K562 (cell line): ENCODE data around the gene CRYBG2. TPM values are rescaled to one million over a fixed set of nuclear protein-coding genes. Genes with fewer than 3 reads are reported as not detected.

Source experiments
- ARID1B ChIP-seq: fragments of 450-650 bp; IDR thresholded peaks from 2 replicates; pipeline ENCODE4 v1.6.1; 2016; ENCODE audit warnings: antibody characterized with exemption, mild to moderate bottlenecking, inconsistent platforms
- ATF7 ChIP-seq: fragments of 450-650 bp; IDR thresholded peaks from 2 replicates; pipeline ENCODE4 v1.7.1; 2014; ENCODE audit warnings: mild to moderate bottlenecking, moderate library complexity
- CREBBP ChIP-seq: IDR thresholded peaks from one replicate; pipeline ENCODE4 v1.6.1; 2012; ENCODE audit warnings: low read depth, mild to moderate bottlenecking, control low read depth, inconsistent platforms, low read length
- EWSR1 ChIP-seq: fragments of 450-650 bp; IDR thresholded peaks from 2 replicates; pipeline ENCODE4 v1.6.1; 2018; ENCODE audit warnings: borderline replicate concordance, mild to moderate bottlenecking, low read depth, moderate library complexity; ENCODE audit not compliant: partially characterized antibody
- JUN ChIP-seq, 2 experiments: sonication (generic) in 1 of 2; formaldehyde crosslinking in 1 of 2; IDR thresholded peaks; 2 replicates each; pipeline versions ENCODE4 v1.6.1 to v1.8.0; 2012 to 2022; ENCODE audit warnings: borderline replicate concordance in 2 of 2, mild to moderate bottlenecking in 2 of 2, improper control_type of control experiment in 1 of 2, low read depth in 1 of 2, low read length in 1 of 2, missing genetic modification reagents in 1 of 2
- KLF10 ChIP-seq: fragments of 250-450 bp; sonication (Bioruptor Pico); IDR thresholded peaks from 2 replicates; pipeline ENCODE4 v1.6.1; 2021; ENCODE audit warnings: matching md5 sums
- NR2C1 ChIP-seq, 2 experiments: fragments of 450-650 bp; IDR thresholded peaks; 2 replicates each; pipeline ENCODE4 v1.6.1; 2017; ENCODE audit warnings: mild to moderate bottlenecking in 2 of 2, antibody characterized with exemption in 1 of 2, inconsistent platforms in 1 of 2, missing compliant biosample characterization in 1 of 2, missing genetic modification characterization in 1 of 2
- NR2C2 ChIP-seq, 2 experiments: fragments of 200-800 bp in 1 of 2; sonication (Bioruptor generic) in 1 of 2; sonication (generic) in 1 of 2; formaldehyde crosslinking in 1 of 2; IDR thresholded peaks; 2 replicates each; pipeline versions ENCODE4 v1.6.1 to v1.8.0; 2016 to 2022; ENCODE audit warnings: mild to moderate bottlenecking in 1 of 2, missing compliant biosample characterization in 1 of 2, missing genetic modification characterization in 1 of 2, missing genetic modification reagents in 1 of 2
- POLR2G ChIP-seq: fragments of 200-400 bp; formaldehyde crosslinking; IDR thresholded peaks from 2 replicates; pipeline ENCODE4 v1.6.1; 2017; ENCODE audit warnings: low read depth, mild to moderate bottlenecking, antibody characterized with exemption, low read length, moderate library complexity
- RUNX1 ChIP-seq: sonication (generic); IDR thresholded peaks from 2 replicates; pipeline ENCODE4 v1.6.1; 2016; ENCODE audit warnings: antibody characterized with exemption, low read depth
- TGIF2 ChIP-seq: sonication (generic); formaldehyde crosslinking; IDR thresholded peaks from 2 replicates; pipeline ENCODE4 v1.8.1; 2022; ENCODE audit warnings: mild to moderate bottlenecking, missing genetic modification reagents, moderate library complexity
- ZNF224 ChIP-seq: sonication (generic); formaldehyde crosslinking; IDR thresholded peaks from 2 replicates; pipeline ENCODE4 v1.8.0; 2022; ENCODE audit warnings: mild to moderate bottlenecking, missing genetic modification reagents
- ZNF444 ChIP-seq: fragments of 250-450 bp; sonication (Bioruptor Pico); IDR thresholded peaks from 2 replicates; pipeline ENCODE4 v1.4.0; 2020; ENCODE audit warnings: mild to moderate bottlenecking, moderate library complexity
- ZNF644 ChIP-seq: fragments of 200-800 bp; sonication (Bioruptor generic); IDR thresholded peaks from 2 replicates; pipeline ENCODE4 v1.6.1; 2016; ENCODE audit warnings: low read depth, missing genetic modification characterization, missing compliant biosample characterization
- polyA plus RNA-seq, 8 experiments: library from polyadenylated mRNA; depleted of rRNA in 4 of 8; stranded (reverse) in 5 of 8; unstranded in 3 of 8; fragments of >200 nt; fragmentation: Nextera tagmentation in 2 of 8; fragmentation: Illumina TruSeq in 1 of 8; extraction: Ambion mirVana in 2 of 8; extraction: Trizol in 1 of 8; gene quantifications; 2 replicates each; pipeline versions ENCODE4 v1.2.1 to v1.2.3, GENCODE V29; 2011 to 2014; ENCODE audit warnings: inconsistent platforms in 1 of 8, missing spikeins in 1 of 8
- total RNA-seq, 7 experiments: library from RNA; depleted of rRNA in 6 of 7; stranded (reverse); fragments of >200 nt in 6 of 7; fragmentation: Illumina TruSeq in 2 of 7; extraction: Trizol in 2 of 7; gene quantifications; 2 replicates each; pipeline versions ENCODE4 v1.2.1 to v1.2.3, GENCODE V29; 2011 to 2021; ENCODE audit warnings: low replicate concordance in 1 of 7
- TF ChIP-seq, protein P1 (sequence below): fragments of 250-450 bp; sonication (Bioruptor Pico); IDR thresholded peaks from 2 replicates; pipeline ENCODE4 v1.5.0; 2021; ENCODE audit warnings: mild to moderate bottlenecking, moderate library complexity
- TF ChIP-seq, protein P2 (sequence below), 2 experiments: fragments of 450-650 bp in 1 of 2; sonication (generic) in 1 of 2; formaldehyde crosslinking in 1 of 2; IDR thresholded peaks in 1 of 2; conservative IDR thresholded peaks in 1 of 2; 2 replicates each; pipeline versions ENCODE4 v1.6.1 to v1.8.1; 2016 to 2023; ENCODE audit warnings: mild to moderate bottlenecking in 2 of 2, moderate library complexity in 2 of 2, inconsistent platforms in 1 of 2, missing genetic modification reagents in 1 of 2
- TF ChIP-seq, protein P3 (sequence below): fragments of 200-400 bp; formaldehyde crosslinking; IDR thresholded peaks from 2 replicates; pipeline ENCODE4 v1.6.1; 2017; ENCODE audit warnings: mild to moderate bottlenecking, low read depth, low read length, moderate library complexity
- TF ChIP-seq, protein P4 (sequence below): sonication (generic); formaldehyde crosslinking; IDR thresholded peaks from 2 replicates; pipeline ENCODE4 v1.9.0; 2022; ENCODE audit warnings: mild to moderate bottlenecking, missing genetic modification reagents

CRYBG2 gene
- total and polyA plus RNA-seq, 9 of the 15 experiments (the other 6 are each of a cell fraction or from before 2014, with no cell fraction given): 0.39 to 8.5 (median 3.7) TPM

DNA sequence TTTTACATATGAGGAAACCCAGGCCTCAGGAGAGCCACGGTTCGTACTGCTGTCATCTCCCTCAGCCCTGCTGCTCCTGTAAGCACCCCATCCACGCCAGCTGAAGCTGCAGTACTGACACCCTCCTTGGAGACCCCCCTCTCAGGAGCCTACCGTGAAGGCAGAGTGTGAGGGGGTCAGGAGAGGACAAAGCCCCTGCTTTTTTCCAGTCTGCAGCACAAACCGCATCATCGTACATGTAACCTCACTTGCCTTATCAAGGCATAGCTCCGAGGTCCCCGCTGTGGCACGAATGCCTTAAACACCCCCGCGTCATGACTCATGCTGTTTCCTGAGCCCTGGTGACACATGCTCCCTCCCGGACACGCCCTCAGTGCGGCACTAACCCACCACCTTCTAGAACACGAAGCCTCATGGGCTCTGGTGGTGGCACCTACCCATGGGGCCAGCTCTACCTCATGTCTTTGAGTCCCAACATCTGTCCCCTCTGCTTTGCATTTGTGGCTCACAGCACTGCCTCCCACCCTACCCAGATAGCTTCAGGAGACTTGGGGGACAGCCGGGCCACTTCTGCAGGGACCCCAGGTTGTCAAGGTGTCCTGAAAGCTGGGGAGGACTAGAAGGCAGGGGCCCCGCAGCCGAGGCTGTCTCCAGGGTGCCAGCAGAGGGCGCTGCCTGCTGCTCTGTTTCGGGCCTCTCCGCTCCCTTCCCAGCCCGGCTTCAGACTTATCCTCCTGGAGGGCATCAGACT is 69.2 kb downstream of the CRYBG2 start (continued):
- TF ChIP-seq, protein P1, sequence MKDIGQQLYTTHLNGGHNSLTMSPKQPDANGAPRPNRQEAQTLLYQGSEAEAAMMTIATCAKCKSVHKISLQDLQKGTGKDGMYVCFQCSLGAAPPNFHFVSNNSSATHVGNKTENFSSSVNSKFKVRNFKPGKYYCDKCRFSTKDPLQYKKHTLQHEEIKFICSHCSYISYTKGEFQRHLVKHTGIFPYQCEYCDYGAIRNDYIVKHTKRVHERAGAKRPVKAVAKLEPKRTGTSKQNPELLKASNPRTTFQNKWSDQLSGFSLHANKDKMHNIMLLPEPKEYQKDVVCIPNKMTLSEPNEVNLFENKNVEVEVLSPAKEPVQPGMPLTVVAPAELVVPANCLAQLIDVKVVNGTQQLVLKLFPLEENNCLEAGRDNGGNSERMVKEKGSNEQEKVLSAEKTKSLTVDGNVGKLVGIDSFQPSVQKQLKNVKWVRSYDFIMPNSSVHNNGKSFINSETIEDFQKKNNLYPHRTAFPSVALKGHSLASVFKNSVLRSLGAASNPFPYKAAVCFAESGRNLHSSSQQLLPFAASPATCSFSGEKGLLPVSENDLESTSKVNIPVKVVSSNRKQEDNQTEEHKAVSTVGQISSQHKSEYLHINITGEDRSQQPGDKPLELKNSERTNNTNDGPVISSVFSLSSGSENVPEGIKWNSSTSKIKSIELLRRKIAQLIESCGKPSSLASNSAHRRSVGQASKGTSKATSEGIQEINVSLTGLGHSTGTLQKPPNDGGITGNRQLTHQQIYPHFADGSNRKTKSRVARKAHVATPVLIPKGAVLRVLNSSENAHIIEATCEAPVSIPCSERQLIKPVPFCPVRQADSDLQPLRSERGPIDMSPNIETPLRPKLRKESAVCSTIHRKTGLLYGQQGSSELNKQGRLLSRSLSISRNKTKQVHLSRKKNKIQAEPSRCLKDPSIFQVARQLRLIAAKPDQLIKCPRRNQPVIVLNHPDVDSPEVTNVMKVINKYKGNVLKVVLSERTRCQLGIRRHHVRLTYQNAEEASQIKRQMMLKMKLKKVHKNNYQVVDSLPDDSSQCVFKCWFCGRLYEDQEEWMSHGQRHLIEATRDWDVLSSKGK (CRISPR knock-in tag): no peak
- TF ChIP-seq POLR2G: peak; percentile 32
- TF ChIP-seq ATF7: peak; percentile 93
- peak; percentile 96 for TF ChIP-seq ARID1B
- TF ChIP-seq TGIF2 (CRISPR knock-in tag): no peak
- 0 out of 2 replicates have a peak, but pooled peaks have one; percentile 47 for TF ChIP-seq RUNX1
- TF ChIP-seq KLF10: 0 out of 2 replicates have a peak, but pooled peaks have one; percentile 49
- no peak for TF ChIP-seq EWSR1
- TF ChIP-seq, protein P2, sequence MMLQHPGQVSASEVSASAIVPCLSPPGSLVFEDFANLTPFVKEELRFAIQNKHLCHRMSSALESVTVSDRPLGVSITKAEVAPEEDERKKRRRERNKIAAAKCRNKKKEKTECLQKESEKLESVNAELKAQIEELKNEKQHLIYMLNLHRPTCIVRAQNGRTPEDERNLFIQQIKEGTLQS (IDR thresholded peaks at IDR 0.05): peak; percentile 99
- TF ChIP-seq, protein P2 (CRISPR knock-in tag; conservative IDR thresholded peaks at IDR 0.05): peak; percentile 98
- TF ChIP-seq ZNF444: 0 out of 2 replicates have a peak, but pooled peaks have one; percentile 46
- TF ChIP-seq, protein P3, sequence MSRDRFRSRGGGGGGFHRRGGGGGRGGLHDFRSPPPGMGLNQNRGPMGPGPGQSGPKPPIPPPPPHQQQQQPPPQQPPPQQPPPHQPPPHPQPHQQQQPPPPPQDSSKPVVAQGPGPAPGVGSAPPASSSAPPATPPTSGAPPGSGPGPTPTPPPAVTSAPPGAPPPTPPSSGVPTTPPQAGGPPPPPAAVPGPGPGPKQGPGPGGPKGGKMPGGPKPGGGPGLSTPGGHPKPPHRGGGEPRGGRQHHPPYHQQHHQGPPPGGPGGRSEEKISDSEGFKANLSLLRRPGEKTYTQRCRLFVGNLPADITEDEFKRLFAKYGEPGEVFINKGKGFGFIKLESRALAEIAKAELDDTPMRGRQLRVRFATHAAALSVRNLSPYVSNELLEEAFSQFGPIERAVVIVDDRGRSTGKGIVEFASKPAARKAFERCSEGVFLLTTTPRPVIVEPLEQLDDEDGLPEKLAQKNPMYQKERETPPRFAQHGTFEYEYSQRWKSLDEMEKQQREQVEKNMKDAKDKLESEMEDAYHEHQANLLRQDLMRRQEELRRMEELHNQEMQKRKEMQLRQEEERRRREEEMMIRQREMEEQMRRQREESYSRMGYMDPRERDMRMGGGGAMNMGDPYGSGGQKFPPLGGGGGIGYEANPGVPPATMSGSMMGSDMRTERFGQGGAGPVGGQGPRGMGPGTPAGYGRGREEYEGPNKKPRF: no peak
- no peak for TF ChIP-seq ZNF224 (CRISPR knock-in tag)
- TF ChIP-seq JUN (IDR thresholded peaks at IDR 0.05; ENCODE audit: borderline replicate concordance, low read depth, low read length): peak; percentile 100
- TF ChIP-seq JUN (CRISPR knock-in tag; IDR thresholded peaks at IDR 0.05; ENCODE audit: borderline replicate concordance): peak; percentile 97
- peak; percentile 82 for TF ChIP-seq NR2C2 (CRISPR knock-in tag; IDR thresholded peaks at IDR 0.05)
- peak; percentile 84 for TF ChIP-seq NR2C2 (tag; IDR thresholded peaks at IDR 0.05)
- TF ChIP-seq, protein P4, sequence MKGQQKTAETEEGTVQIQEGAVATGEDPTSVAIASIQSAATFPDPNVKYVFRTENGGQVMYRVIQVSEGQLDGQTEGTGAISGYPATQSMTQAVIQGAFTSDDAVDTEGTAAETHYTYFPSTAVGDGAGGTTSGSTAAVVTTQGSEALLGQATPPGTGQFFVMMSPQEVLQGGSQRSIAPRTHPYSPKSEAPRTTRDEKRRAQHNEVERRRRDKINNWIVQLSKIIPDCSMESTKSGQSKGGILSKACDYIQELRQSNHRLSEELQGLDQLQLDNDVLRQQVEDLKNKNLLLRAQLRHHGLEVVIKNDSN (CRISPR knock-in tag): peak; percentile 77
- TF ChIP-seq NR2C1 (IDR thresholded peaks at IDR 0.05): no peak
- 0 out of 2 replicates have a peak, but pooled peaks have one; percentile 4 for TF ChIP-seq NR2C1 (tag; IDR thresholded peaks at IDR 0.05)
- TF ChIP-seq ZNF644 (tag): 0 out of 2 replicates have a peak, but pooled peaks have one; percentile 53
- TF ChIP-seq CREBBP: no peak
